Skeletal muscle satellite cell (primary cell): ENCODE results near the gene PTPMT1.
"Not testable (repeated sequence)": the region's sequence is repeated elsewhere in the genome, so short reads cannot be mapped to it uniquely, and the experiment has no call there.

Source experiments
- H3K27me3 ChIP-seq: 2 replicates; pipeline ENCODE4 v1.7.0; 2013; ENCODE audit warnings: low read length; ENCODE audit not compliant: control insufficient read depth, insufficient read depth
- H3K36me3 ChIP-seq: 2 replicates; pipeline ENCODE4 v1.7.0; 2013; ENCODE audit warnings: mild to moderate bottlenecking, control low read depth, low read length; ENCODE audit not compliant: insufficient read depth
- H3K4me1 ChIP-seq: 2 replicates; pipeline ENCODE4 v1.7.0; 2013; ENCODE audit warnings: low read length; ENCODE audit not compliant: control insufficient read depth, insufficient read depth
- H3K4me2 ChIP-seq: 2 replicates; pipeline ENCODE4 v1.7.0; 2013; ENCODE audit warnings: mild to moderate bottlenecking, low read length
- H3K4me3 ChIP-seq: 2 replicates; pipeline ENCODE4 v1.7.0; 2013; ENCODE audit warnings: low read length
- H3K9ac ChIP-seq: 2 replicates; pipeline ENCODE4 v1.7.0; 2013; ENCODE audit warnings: mild to moderate bottlenecking, low read depth, low read length, moderate library complexity
- H3K9me3 ChIP-seq: replicated peaks from 2 replicates; pipeline ENCODE4 v1.7.0; 2013; ENCODE audit warnings: mild to moderate bottlenecking, control low read depth, low read length

PTPMT1 gene

GRCh38 chr11:47551086-47551485 is 14.3 kb upstream of the PTPMT1 start:
- Histone ChIP-seq H3K36me3 (peaks cover 9% of the 10 kb centered on the region), H3K9me3 (no peaks in the 10 kb centered on the region), H3K27me3 (no peaks in the 10 kb centered on the region), H3K9ac (no peak overlapping the region), H3K4me3 (peak overlapping the region; percentile 94), H3K4me2 (peak overlapping the region; percentile 92), H3K4me1 (peaks cover 33% of the 10 kb centered on the region)

GRCh38 chr11:47552056-47552565 is 13.3 kb upstream of the PTPMT1 start:
- peak overlapping the region; percentile 92 for H3K4me2 ChIP-seq
- H3K4me1 ChIP-seq: peaks cover 31% of the 10 kb centered on the region
- peak overlapping the region; percentile 94 for H3K4me3 ChIP-seq
- H3K9ac ChIP-seq: peak overlapping the region; percentile 96
- no peaks in the 10 kb centered on the region for H3K9me3 ChIP-seq
- no peaks in the 10 kb centered on the region for H3K27me3 ChIP-seq
- H3K36me3 ChIP-seq: peaks cover 9% of the 10 kb centered on the region

- H3K9ac ChIP-seq: peak within 1 kb of the TSS; percentile 96
- H3K9me3 ChIP-seq: no peaks in the 10 kb centered on the region
- H3K4me3 ChIP-seq: peak within 1 kb of the TSS; percentile 94
- H3K4me1 ChIP-seq: peaks cover 24% of the 10 kb centered on the region
- H3K27me3 ChIP-seq: no peaks in the 10 kb centered on the region
- peak within 1 kb of the TSS; percentile 92 for H3K4me2 ChIP-seq
- peaks cover 9% of the 10 kb centered on the region for H3K36me3 ChIP-seq
These were observed 12.6 kb upstream of the PTPMT1 start, which contains the start of gene CELF1 for GRCh38 chr11:47552566-47553405. CELF1 (minus strand) TSS chr11:47553132; CDS start chr11:47499523, 53,609 bp downstream.

- Histone ChIP-seq H3K4me2 (peak overlapping the region; percentile 86), H3K36me3 (peaks cover 9% of the 10 kb centered on the region), H3K4me1 (peaks cover 21% of the 10 kb centered on the region), H3K9me3 (no peaks in the 10 kb centered on the region), H3K9ac (peak overlapping the region; percentile 72), H3K27me3 (no peaks in the 10 kb centered on the region), H3K4me3 (peak overlapping the region; percentile 94)
These were observed 12.0 kb upstream of the PTPMT1 start for GRCh38 chr11:47553406-47553743.

- not testable (repeated sequence) for H3K36me3 ChIP-seq, H3K4me1 ChIP-seq, H3K9me3 ChIP-seq, H3K4me2 ChIP-seq, H3K27me3 ChIP-seq, H3K4me3 ChIP-seq, H3K9ac ChIP-seq
These were observed 8.4 kb upstream of the PTPMT1 start for GRCh38 chr11:47557004-47557403.

GRCh38 chr11:47558695-47559094 is 6.7 kb upstream of the PTPMT1 start:
- H3K36me3 ChIP-seq: no peaks in the 10 kb centered on the region
- no peak overlapping the region for H3K4me2 ChIP-seq
- no peak overlapping the region for H3K4me3 ChIP-seq
- no peak overlapping the region for H3K9ac ChIP-seq
- H3K9me3 ChIP-seq: no peaks in the 10 kb centered on the region
- H3K27me3 ChIP-seq: no peaks in the 10 kb centered on the region
- peaks cover under 1% of the 10 kb centered on the region for H3K4me1 ChIP-seq

GRCh38 chr11:47560426-47560825 is 5.0 kb upstream of the PTPMT1 start:
- Histone ChIP-seq H3K27me3 (no peaks in the 10 kb centered on the region), H3K9ac (no peak overlapping the region), H3K36me3 (no peaks in the 10 kb centered on the region)

GRCh38 chr11:47562393-47562792 is 3.0 kb upstream of the PTPMT1 start:
- H3K9me3 ChIP-seq, H3K4me3 ChIP-seq, H3K4me2 ChIP-seq, H3K4me1 ChIP-seq, H3K36me3 ChIP-seq, H3K27me3 ChIP-seq, H3K9ac ChIP-seq: not testable (repeated sequence)

More at GRCh38 chr11:47560426-47560825, 5.0 kb upstream of the PTPMT1 start:
- Histone ChIP-seq H3K9me3 (no peaks in the 10 kb centered on the region), H3K4me1 (peaks cover 8% of the 10 kb centered on the region), H3K4me3 (no peak overlapping the region), H3K4me2 (no peak overlapping the region)

GRCh38 chr11:47564366-47564765 is 1.0 kb upstream of the PTPMT1 start:
- not testable (repeated sequence) for H3K4me1 ChIP-seq, H3K9me3 ChIP-seq, H3K4me3 ChIP-seq, H3K27me3 ChIP-seq, H3K9ac ChIP-seq, H3K36me3 ChIP-seq
- peak overlapping the region; percentile 99 for H3K4me2 ChIP-seq

GRCh38 chr11:47564933-47565339 is 463 bp upstream of the PTPMT1 start:
- Histone ChIP-seq H3K9ac (peak overlapping the region; percentile 99), H3K9me3 (no peaks in the 10 kb centered on the region), H3K4me1 (peaks cover 8% of the 10 kb centered on the region), H3K27me3 (no peaks in the 10 kb centered on the region), H3K4me3 (peak overlapping the region; percentile 99), H3K4me2 (peak overlapping the region; percentile 99), H3K36me3 (peaks cover 6% of the 10 kb centered on the region)

GRCh38 chr11:47566149-47566698 is 825 bp downstream of the PTPMT1 start:
- peak overlapping the region; percentile 99 for H3K4me3 ChIP-seq
- peaks cover 9% of the 10 kb centered on the region for H3K36me3 ChIP-seq
- H3K9me3 ChIP-seq: no peaks in the 10 kb centered on the region
- H3K4me2 ChIP-seq: peak overlapping the region; percentile 99
- no peaks in the 10 kb centered on the region for H3K27me3 ChIP-seq
- peaks cover 8% of the 10 kb centered on the region for H3K4me1 ChIP-seq
- peak overlapping the region; percentile 99 for H3K9ac ChIP-seq
